Astrocyte (in vitro differentiated cells and primary cell): ENCODE results near the gene CCDC87. TPM values are rescaled to one million over a fixed set of nuclear protein-coding genes. Genes with fewer than 3 reads are reported as not detected.

ENCODE experiments used
- DNase-seq: peaks from one replicate; pipeline ENCODE4 v3.0.0-alpha.2; 2010; ENCODE audit warnings: low read depth
- FAIRE-seq: peaks from 2 replicates; lab custom pipeline; 2011; peaks lifted over from hg19 to GRCh38; lab: Jason Lieb, UNC
- H2AFZ ChIP-seq: 2 replicates; pipeline ENCODE4 v1.6.0; 2012; ENCODE audit warnings: low read depth, low read length, inconsistent platforms
- H3K27ac ChIP-seq: 2 replicates; pipeline ENCODE4 v1.5.1; 2011; ENCODE audit warnings: low read depth, low read length, inconsistent platforms
- H3K27me3 ChIP-seq: 2 replicates; pipeline ENCODE4 v1.6.0; 2011; ENCODE audit warnings: low read length, inconsistent platforms; ENCODE audit not compliant: insufficient read depth
- H3K36me3 ChIP-seq: 2 replicates; pipeline ENCODE4 v1.5.1; 2011; ENCODE audit warnings: low read length, inconsistent platforms; ENCODE audit not compliant: insufficient read depth
- H3K4me1 ChIP-seq: 2 replicates; pipeline ENCODE4 v1.5.1; 2011; ENCODE audit warnings: low read length, inconsistent platforms; ENCODE audit not compliant: insufficient read depth
- H3K4me2 ChIP-seq: 2 replicates; pipeline ENCODE4 v1.6.0; 2012; ENCODE audit warnings: low read length, inconsistent platforms
- H3K4me3 ChIP-seq: 2 replicates; pipeline ENCODE4 v1.5.1; 2011; ENCODE audit warnings: low read depth, mild to moderate bottlenecking, low read length, inconsistent platforms; ENCODE audit not compliant: insufficient read depth
- H3K79me2 ChIP-seq: 2 replicates; pipeline ENCODE4 v1.6.0; 2012; ENCODE audit warnings: mild to moderate bottlenecking, low read length, inconsistent platforms; ENCODE audit not compliant: insufficient read depth
- H3K9ac ChIP-seq: 2 replicates; pipeline ENCODE4 v1.6.0; 2012; ENCODE audit warnings: mild to moderate bottlenecking, low read length, inconsistent platforms
- H3K9me3 ChIP-seq: 2 replicates; pipeline ENCODE4 v1.5.1; 2012; ENCODE audit warnings: low read depth, mild to moderate bottlenecking, low read length, inconsistent platforms; ENCODE audit not compliant: insufficient read depth
- H4K20me1 ChIP-seq: 2 replicates; pipeline ENCODE4 v1.6.0; 2012; ENCODE audit warnings: low read length, inconsistent platforms; ENCODE audit not compliant: insufficient read depth
- H3K27ac Mint-ChIP-seq: one replicate; pipeline ENCODE4 v1.8.0; 2021; ENCODE audit warnings: mild to moderate bottlenecking, mixed read lengths; ENCODE audit not compliant: unreplicated experiment
- H3K27me3 Mint-ChIP-seq: one replicate; pipeline ENCODE4 v1.8.0; 2021; ENCODE audit warnings: low read depth, mixed read lengths; ENCODE audit not compliant: unreplicated experiment
- H3K36me3 Mint-ChIP-seq: one replicate; pipeline ENCODE4 v1.8.0; 2021; ENCODE audit warnings: low read depth, mixed read lengths; ENCODE audit not compliant: unreplicated experiment
- H3K4me1 Mint-ChIP-seq: one replicate; pipeline ENCODE4 v1.8.0; 2021; ENCODE audit warnings: low read depth, mixed read lengths; ENCODE audit not compliant: unreplicated experiment
- H3K4me3 Mint-ChIP-seq: one replicate; pipeline ENCODE4 v1.8.0; 2021; ENCODE audit warnings: mild to moderate bottlenecking, moderate library complexity, mixed read lengths; ENCODE audit not compliant: unreplicated experiment
- H3K9me3 Mint-ChIP-seq: one replicate; pipeline ENCODE4 v1.8.0; 2021; ENCODE audit warnings: mild to moderate bottlenecking, mixed read lengths; ENCODE audit not compliant: unreplicated experiment
- EZH2 ChIP-seq: IDR thresholded peaks from 2 replicates; pipeline ENCODE4 v1.6.1; 2012; ENCODE audit warnings: mild to moderate bottlenecking, low read length, inconsistent platforms; ENCODE audit not compliant: insufficient read depth
- total RNA-seq: library from RNA; stranded (reverse); gene quantifications from 2 replicates; pipeline ENCODE4 v1.2.1, GENCODE V29; 2021
- TF ChIP-seq, protein P1 (sequence below): IDR thresholded peaks from 2 replicates; pipeline ENCODE4 v1.5.1; 2011; ENCODE audit warnings: low read depth, mild to moderate bottlenecking, inconsistent platforms, low read length, moderate library complexity; ENCODE audit not compliant: insufficient read depth

Gene CCDC87
- total RNA-seq, 1 donor from 2014 or later, result 0.34 TPM

DNA sequence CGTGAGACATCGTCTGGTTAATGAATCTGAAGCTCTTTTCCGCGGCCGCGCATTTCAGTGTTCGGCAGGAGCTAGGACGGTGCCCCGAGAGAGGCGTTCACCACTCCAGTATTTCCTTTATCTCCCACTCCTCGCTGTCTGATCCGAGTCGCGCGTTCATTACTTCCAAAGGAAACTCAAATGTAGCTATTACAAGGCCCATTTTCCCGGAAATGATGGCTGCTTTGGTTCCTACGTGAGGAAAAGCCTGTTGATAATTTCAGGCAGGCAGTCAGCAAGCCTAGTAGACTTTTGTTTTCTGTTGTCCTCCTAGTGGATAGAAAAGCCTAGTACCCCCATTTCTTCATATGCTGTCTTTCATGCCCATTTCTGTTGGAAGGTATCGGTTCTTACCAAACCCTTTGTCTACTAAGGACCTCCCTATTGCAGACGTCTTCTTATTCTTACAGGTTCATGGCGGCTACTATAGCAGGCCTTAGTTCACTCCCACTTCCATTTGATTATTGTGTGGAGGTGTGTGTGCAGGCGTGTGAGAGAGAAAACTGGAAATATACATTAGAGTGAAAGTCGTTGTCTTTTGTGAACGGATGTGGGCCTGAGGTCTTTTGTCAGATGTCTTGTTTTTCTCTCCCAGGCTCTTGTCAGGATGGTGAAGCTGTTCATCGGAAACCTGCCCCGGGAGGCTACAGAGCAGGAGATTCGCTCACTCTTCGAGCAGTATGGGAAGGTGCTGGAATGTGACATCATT lies 46.4 kb upstream of the CCDC87 start:
- peaks cover 38% of the 10 kb centered on the region for H3K36me3 ChIP-seq
- peak overlapping the region; percentile 99 for H3K4me3 Mint-ChIP-seq
- peak overlapping the region; percentile 96 for H3K4me2 ChIP-seq
- H4K20me1 ChIP-seq, result peaks cover 82% of the 10 kb centered on the region
- no peak overlapping the region for H2AFZ ChIP-seq
- H3K4me1 Mint-ChIP-seq, result peaks cover 33% of the 10 kb centered on the region
- peaks cover 26% of the 10 kb centered on the region for H3K36me3 Mint-ChIP-seq
- peak; percentile 22 for DNase-seq
- peak overlapping the region; percentile 88 for H3K27ac ChIP-seq
- H3K4me3 ChIP-seq, result peak overlapping the region; percentile 89
- no peaks in the 10 kb centered on the region for H3K9me3 Mint-ChIP-seq
- H3K79me2 ChIP-seq, result peaks cover 95% of the 10 kb centered on the region
- no peaks in the 10 kb centered on the region for H3K9me3 ChIP-seq
- no peaks in the 10 kb centered on the region for H3K27me3 Mint-ChIP-seq
- no peak for TF ChIP-seq EZH2
- TF ChIP-seq, protein P1, sequence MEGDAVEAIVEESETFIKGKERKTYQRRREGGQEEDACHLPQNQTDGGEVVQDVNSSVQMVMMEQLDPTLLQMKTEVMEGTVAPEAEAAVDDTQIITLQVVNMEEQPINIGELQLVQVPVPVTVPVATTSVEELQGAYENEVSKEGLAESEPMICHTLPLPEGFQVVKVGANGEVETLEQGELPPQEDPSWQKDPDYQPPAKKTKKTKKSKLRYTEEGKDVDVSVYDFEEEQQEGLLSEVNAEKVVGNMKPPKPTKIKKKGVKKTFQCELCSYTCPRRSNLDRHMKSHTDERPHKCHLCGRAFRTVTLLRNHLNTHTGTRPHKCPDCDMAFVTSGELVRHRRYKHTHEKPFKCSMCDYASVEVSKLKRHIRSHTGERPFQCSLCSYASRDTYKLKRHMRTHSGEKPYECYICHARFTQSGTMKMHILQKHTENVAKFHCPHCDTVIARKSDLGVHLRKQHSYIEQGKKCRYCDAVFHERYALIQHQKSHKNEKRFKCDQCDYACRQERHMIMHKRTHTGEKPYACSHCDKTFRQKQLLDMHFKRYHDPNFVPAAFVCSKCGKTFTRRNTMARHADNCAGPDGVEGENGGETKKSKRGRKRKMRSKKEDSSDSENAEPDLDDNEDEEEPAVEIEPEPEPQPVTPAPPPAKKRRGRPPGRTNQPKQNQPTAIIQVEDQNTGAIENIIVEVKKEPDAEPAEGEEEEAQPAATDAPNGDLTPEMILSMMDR, result peak; percentile 11
- H3K27me3 ChIP-seq, result no peaks in the 10 kb centered on the region
- peak overlapping the region; percentile 92 for H3K9ac ChIP-seq
- FAIRE-seq, result no peak
- peak overlapping the region; percentile 98 for H3K27ac Mint-ChIP-seq
- H3K4me1 ChIP-seq, result peaks cover 48% of the 10 kb centered on the region

DNA sequence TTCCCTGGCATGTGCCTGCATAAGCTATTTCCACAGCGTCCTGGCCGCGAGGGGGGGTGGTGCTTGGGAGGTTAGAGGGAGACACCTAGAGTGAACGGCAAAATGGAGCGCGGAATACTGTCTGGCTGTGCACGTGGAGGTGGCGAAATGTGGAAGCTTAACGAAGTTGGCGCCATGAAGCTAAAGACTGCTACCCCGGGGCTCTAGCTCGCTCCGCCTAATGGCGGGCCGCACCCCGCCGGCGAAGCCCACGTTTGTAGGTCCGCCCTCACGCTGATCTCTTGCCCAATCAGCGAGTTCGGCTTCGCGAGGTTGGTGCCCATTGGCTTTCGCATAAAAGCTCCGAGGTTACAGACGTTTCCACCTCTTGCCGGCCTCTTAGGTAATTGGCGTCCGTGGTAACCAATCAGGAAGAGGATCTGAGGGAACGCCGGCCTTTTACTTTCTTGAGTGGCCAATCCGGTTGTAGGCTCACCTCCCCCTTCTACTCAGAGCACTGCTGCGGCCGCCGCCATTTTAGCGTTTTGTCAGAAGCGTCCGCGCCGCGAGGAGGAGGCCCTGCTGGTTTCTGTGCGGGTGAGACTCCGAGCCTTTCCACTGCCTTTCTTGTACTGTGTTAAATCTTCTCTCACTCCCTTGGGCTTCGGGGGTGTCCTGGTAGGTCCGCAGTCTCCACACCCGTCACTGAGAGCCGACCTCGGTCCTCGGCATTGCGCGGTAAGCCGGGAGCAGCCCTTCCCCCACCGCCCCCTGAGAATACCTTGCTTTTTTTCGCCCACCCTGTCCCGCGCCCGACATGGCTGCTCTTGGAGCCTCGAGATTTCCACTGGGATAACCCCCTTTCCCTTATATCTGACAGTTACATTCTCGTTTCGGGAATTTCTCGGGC lies 45.6 kb upstream of the CCDC87 start, which contains the start of gene RBM4:
Gene RBM4, plus strand, starts transcription at position 527 of the 889 bp plus-strand sequence. CDS start 1,009 bp downstream, outside the sequence.
- Histone ChIP-seq H3K36me3 (peaks cover 31% of the 10 kb centered on the region), H3K4me1 (peaks cover 42% of the 10 kb centered on the region), H3K27me3 (no peaks in the 10 kb centered on the region), H3K4me3 (peak within 1 kb of the TSS; percentile 89), H3K9me3 (no peaks in the 10 kb centered on the region), H2AFZ (peak within 1 kb of the TSS; percentile 44), H4K20me1 (peaks cover 79% of the 10 kb centered on the region), H3K79me2 (peaks cover 95% of the 10 kb centered on the region), H3K4me2 (peak within 1 kb of the TSS; percentile 96), H3K27ac (peak within 1 kb of the TSS; percentile 88), H3K9ac (peak within 1 kb of the TSS; percentile 92)
- FAIRE-seq (no peak), DNase-seq (peak; percentile 100)
- peak within 1 kb of the TSS; percentile 98 for H3K27ac Mint-ChIP-seq
- H3K36me3 Mint-ChIP-seq, result peaks cover 24% of the 10 kb centered on the region
- no peaks in the 10 kb centered on the region for H3K27me3 Mint-ChIP-seq
- H3K4me1 Mint-ChIP-seq, result peaks cover 28% of the 10 kb centered on the region
- H3K9me3 Mint-ChIP-seq, result no peaks in the 10 kb centered on the region
- TF ChIP-seq, protein P1, result no peak
- TF ChIP-seq EZH2, result no peak
- peak within 1 kb of the TSS; percentile 99 for H3K4me3 Mint-ChIP-seq
